GM12801 (cell line): Measurements from ENCODE around the gene CTTNBP2.

Experiments used
- TF ChIP-seq, protein P1 (sequence below): IDR thresholded peaks from one replicate; pipeline ENCODE4 v1.5.1; 2011; ENCODE audit warnings: control low read depth; ENCODE audit not compliant: insufficient read length; ENCODE audit errors: extremely low read depth

CTTNBP2 gene

DNA sequence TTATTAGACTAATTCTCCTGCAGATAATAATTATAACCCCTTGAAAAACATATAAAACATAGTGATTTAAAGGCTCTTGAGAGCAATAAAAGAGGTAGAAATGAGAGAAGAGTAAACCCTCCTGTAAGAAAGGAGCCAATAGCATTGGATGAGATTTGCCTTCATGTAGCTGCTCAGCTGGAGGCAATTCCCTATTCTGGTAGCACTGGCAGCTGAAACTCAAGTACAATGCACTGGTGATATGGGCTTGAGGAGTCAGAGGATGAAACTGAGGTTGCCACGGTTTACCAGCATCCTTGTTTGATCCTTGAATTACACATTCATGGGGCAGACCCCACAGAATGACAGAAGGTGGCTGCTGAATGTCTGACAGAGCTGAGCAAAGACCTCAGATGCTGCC, 76.4 kb downstream of the CTTNBP2 start:
- TF ChIP-seq, protein P1, sequence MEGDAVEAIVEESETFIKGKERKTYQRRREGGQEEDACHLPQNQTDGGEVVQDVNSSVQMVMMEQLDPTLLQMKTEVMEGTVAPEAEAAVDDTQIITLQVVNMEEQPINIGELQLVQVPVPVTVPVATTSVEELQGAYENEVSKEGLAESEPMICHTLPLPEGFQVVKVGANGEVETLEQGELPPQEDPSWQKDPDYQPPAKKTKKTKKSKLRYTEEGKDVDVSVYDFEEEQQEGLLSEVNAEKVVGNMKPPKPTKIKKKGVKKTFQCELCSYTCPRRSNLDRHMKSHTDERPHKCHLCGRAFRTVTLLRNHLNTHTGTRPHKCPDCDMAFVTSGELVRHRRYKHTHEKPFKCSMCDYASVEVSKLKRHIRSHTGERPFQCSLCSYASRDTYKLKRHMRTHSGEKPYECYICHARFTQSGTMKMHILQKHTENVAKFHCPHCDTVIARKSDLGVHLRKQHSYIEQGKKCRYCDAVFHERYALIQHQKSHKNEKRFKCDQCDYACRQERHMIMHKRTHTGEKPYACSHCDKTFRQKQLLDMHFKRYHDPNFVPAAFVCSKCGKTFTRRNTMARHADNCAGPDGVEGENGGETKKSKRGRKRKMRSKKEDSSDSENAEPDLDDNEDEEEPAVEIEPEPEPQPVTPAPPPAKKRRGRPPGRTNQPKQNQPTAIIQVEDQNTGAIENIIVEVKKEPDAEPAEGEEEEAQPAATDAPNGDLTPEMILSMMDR, result no peak

DNA sequence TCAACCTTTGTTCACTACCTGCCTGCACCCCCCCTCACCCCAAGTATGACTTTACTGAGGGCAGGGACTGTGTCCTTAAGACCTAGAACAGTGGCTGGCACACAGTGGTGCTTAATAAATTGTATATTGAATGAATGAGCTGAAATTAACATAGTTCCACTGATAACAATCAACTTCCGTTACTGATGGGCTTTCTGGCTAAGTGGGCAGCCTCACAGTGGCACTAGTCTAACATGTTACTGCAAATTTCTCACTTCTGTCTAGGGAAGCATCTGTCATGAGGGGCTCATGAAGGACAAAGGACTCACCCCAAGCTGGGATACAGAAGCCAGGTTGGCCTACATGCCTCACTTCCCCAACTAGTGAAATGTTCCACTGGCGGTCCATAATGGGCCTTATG, 79.3 kb downstream of the CTTNBP2 start:
- TF ChIP-seq, protein P1, result no peak

DNA sequence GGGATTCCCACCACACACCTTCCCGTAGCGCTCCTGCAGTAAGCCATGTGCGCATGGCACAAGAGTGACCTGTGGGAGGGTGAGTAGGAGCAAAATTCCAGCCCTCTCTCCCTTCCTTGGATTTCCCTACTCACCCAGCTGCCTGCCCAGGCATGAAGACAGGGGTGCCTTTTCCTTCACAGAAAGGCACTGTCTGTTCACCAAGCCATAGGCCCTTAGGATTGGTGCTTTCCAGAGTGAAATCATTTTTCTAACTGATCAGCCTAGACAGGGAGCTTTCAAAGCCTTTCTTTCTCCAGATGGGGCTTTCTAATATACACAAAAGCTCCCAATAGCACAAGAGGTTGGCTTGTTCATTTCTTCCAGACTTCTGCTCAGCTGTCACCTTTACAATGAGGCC, 79.7 kb downstream of the CTTNBP2 start:
- TF ChIP-seq, protein P1, result no peak

DNA sequence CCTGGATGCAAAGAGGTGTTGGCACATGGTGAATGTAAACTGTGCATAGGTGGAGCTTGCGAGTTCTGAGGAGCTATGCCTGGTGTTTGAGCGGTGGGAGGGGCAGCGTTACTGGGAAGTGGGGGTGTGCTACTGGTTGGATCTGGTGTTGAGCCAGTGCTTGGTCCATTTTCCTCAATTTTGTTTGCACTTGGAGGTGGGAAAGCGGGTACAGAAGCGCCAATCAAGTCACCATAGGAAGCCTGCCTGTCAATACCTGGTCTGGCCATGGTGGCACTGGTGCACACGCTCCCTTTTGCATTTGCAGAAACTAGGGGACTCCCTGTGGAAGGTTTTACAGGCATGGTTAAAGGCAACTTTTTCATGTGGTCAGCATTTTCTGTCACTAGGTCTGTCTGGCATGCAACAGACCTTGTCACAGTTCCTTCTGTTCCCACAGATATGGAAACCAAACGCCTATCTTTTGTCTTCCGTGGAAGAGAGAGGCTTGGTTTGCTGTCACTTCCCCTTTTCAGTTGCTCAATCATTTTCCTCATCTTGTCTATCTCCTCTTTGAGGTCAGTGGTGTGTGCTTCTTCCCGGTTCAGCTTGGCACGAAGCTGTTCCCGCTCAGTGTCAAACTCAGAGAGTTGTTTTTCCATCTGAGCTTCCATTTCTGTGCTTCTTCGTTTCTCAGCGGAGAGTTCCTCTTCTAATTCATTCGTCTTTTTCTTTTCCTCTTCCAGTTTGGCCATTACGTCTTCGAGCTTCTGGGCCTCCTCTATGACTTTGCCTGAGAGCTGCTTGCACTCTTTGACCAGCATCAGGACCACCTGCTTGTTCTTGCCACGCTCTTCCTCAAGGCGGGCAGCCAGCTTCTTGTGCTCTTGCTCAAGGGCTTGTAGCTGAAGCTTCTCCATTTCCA, 81.1 kb downstream of the CTTNBP2 start:
- TF ChIP-seq, protein P1, result no peak

DNA sequence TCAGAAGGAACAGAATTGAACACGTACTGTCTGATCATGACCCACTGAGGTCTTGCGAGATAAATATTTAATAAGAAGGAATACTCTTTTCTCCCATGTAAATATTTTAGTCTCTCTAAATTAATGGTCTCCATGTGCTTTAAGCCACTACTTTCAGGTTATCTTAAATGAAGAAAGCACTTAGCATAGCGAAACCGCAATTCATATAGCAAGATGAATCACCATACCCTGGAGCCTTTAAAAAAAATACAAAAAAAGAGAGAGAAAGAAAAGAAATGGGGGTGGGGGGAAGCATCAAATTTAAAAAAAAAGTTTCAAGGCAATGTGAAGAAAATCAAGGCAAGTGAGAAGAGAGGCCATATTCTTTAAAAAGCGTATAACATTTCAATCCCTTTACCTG, 82.5 kb downstream of the CTTNBP2 start:
- TF ChIP-seq, protein P1, result no peak

DNA sequence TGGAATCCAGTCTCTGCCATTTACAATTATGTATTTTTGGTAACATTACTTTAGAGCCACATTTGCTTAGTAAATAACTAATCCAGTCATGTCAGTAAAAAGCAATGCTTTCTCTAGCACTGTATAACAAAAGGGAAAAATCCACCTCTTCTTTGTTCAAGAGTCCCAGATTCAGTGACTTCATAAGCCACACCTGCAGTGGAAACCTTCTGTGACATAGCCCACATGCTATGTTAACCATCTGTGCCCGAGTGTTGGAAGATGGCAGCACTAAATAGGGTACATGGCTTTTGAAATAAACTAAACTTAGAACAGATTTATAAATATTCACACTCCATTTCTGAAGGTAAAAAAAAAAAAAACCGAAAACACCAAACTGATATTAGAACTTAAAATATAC, 83.0 kb downstream of the CTTNBP2 start:
- TF ChIP-seq, protein P1, result no peak

DNA sequence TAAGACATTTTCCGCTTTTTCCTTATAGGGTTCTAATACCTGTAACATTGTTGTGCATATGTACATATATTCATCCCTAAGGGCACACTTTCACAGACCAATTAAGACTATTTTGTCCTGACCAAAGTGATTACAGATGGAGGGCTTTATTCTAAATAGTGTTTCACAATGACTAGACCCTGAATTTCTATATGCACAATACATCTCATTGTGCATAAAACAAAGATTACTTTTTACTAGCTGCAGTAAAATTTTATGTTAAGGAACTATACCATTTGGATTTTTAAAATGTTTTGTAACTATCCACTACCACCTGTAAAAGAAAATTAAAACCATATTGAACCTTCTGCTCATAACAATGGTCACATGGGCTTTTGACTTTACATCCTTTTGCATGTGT, 87.8 kb downstream of the CTTNBP2 start:
- TF ChIP-seq, protein P1, result no peak
